Fibroblast of lung (primary cell): ENCODE results near the gene XK.

Experiments
- CTCF ChIP-seq, 2 donors: IDR thresholded peaks in 1 of 2; conservative IDR thresholded peaks in 1 of 2; 1 replicate in 1 of 2; 2 replicates in 1 of 2; pipeline ENCODE4 v1.5.1; 2011 to 2012; ENCODE audit warnings: low read length in 2 of 2, control low read depth in 1 of 2, inconsistent platforms in 1 of 2, low read depth in 1 of 2, mild to moderate bottlenecking in 1 of 2
- EZH2 ChIP-seq: IDR thresholded peaks from 2 replicates; pipeline ENCODE4 v1.5.1; 2012; ENCODE audit warnings: low read length, control low read depth, mild to moderate bottlenecking; ENCODE audit errors: missing control alignments

GRCh38 chrX:37776987-37777325 is 91.4 kb downstream of the XK start:
- TF ChIP-seq CTCF (conservative IDR thresholded peaks at IDR 0.05 in 1 of 2, IDR thresholded peaks at IDR 0.05 in 1 of 2; ENCODE audit: low read depth in 1 of 2, low read length in 2 of 2) (no peak), EZH2 (no peak)
